Fibroblast of pulmonary artery (primary cell): ENCODE measurements around the gene STON1.

Experiments
- DNase-seq: peaks from one replicate; pipeline ENCODE4 v3.0.0-alpha.2; 2010; ENCODE audit warnings: low read depth
- H3K4me3 ChIP-seq: replicated peaks from 2 replicates; pipeline ENCODE4 v1.5.1; 2011; ENCODE audit warnings: low read depth, mild to moderate bottlenecking, control low read depth, low read length, moderate library complexity
- CTCF ChIP-seq: IDR thresholded peaks from 2 replicates; pipeline ENCODE4 v1.5.1; 2011; ENCODE audit warnings: mild to moderate bottlenecking, control low read depth, low read length, inconsistent platforms; ENCODE audit errors: missing control alignments

STON1 gene, protein sequence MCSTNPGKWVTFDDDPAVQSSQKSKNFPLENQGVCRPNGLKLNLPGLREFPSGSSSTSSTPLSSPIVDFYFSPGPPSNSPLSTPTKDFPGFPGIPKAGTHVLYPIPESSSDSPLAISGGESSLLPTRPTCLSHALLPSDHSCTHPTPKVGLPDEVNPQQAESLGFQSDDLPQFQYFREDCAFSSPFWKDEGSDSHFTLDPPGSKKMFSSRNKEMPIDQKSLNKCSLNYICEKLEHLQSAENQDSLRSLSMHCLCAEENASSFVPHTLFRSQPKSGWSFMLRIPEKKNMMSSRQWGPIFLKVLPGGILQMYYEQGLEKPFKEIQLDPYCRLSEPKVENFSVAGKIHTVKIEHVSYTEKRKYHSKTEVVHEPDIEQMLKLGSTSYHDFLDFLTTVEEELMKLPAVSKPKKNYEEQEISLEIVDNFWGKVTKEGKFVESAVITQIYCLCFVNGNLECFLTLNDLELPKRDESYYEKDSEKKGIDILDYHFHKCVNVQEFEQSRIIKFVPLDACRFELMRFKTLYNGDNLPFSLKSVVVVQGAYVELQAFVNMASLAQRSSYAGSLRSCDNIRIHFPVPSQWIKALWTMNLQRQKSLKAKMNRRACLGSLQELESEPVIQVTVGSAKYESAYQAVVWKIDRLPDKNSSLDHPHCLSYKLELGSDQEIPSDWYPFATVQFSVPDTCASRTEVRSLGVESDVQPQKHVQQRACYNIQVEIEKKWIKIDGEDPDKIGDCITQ

DNA sequence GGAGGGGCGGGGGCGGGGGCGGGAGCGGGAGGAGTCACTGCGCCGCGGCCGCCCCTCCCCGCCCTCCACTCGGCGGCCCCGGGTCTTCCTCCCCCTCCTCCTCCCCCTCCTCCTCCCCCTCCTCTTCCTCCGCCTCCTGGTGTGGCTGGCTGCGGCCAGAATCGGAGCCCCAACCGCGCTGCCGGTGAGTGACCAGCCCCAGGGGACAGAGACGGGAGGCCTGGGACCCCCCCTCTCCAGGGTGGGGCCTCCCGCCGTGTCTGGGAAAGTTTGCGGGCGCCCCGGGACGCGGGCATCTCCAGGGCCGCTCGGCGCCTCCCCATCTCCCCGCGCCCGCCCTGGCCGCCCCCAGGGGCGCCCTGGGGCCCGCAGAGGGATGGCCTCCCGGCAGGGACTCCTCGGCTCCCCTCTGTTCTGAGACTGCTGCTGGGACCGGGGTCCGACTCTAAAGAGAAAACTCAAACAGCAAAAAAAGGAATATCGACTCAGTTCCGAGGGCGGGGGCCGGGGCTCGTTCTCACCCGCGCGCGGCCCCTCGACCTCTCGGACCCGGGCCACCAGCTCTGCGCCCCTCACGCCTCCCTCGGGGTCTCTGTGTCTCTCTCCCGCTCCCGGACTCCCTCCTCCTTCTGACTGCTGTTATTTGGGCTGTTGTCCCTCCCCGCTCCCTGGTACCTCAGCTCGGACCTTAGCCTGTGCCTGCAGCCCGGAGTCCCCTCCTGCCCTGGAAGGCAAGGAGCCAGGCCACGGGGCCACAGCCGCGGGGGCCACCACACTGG, at the start of gene STON1:
Gene STON1 (plus strand): TSS at position 122 of the 779 bp plus-strand sequence. CDS start 50,480 bp downstream, outside the sequence.
- DNase-seq = peak; percentile 65
- no peak for TF ChIP-seq CTCF
- peak within 1 kb of the TSS; percentile 90 for H3K4me3 ChIP-seq

DNA sequence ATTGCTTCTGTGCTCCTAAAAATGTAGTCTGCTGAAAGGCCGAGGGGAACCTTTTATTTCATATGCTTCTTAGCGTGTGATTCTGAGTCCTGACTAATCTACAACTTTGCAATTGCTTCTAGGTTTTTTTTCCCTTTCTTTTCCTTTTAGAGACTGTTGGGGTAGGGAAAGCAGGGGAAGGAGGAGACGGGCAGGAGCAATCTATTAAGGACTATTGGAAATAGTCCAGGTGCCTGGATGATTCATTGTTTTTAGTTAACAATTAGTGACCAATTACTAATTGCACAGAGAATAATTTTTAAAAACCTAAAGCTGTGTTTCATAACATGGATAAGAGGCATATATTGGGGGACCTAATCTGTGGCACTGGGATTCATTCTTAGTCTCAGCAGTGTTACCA, 49.4 kb upstream of the STON1 start:
- no peak overlapping the region for H3K4me3 ChIP-seq
- no peak for TF ChIP-seq CTCF
- DNase-seq = no peak

DNA sequence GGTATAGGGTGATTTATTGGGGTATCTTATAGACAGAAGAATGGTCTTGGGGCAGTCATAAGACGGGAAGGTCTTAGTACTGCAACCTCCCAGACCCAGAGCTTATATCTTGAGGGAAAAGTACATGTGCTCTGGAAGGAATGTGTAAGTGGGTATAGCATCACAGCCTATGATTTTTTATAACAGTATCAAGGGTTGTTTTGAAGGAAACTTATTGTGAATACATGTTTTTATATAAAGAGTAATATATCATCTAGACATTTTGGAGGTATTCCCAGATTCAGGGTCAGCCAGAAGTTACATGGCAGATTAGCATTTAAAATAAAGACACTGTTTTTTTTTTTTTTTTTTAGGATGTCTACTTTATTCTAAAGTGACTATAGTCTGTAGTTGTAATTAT, 47.6 kb upstream of the STON1 start:
- no peak overlapping the region for H3K4me3 ChIP-seq
- TF ChIP-seq CTCF = no peak
- peak; percentile 92 for DNase-seq

GRCh38 chr2:48482769-48483168, 47.2 kb upstream of the STON1 start:
- DNase-seq = peak; percentile 60
- no peak for TF ChIP-seq CTCF
- no peak overlapping the region for H3K4me3 ChIP-seq

DNA sequence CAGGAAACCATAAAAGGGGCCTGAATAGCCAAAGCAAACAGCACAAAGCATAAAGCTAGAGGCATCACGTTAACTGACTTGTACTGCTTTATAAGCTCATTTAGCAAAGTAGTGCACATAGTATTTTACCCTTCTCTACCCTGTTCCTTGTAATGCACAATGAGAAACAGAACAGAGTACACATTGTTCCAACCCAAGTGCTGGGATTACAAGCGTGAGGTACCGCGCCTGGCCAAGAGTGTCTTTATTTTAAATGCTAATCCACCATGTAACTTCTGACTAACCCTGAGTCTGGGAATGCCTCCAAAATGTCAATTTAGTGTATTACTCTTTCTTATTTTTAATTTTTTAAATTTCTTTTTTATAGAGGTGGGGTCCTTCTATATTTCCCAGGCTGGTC, 46.4 kb upstream of the STON1 start:
- TF ChIP-seq CTCF = no peak
- peak; percentile 78 for DNase-seq
- H3K4me3 ChIP-seq = no peak overlapping the region

- no peak for TF ChIP-seq CTCF
- DNase-seq = peak; percentile 95
- H3K4me3 ChIP-seq = no peak overlapping the region
Observed at GRCh38 chr2:48483916-48484315, 46.0 kb upstream of the STON1 start.
